ENCODE data around the gene ADAR. TPM values are rescaled to one million over a fixed set of nuclear protein-coding genes. Genes with fewer than 3 reads are reported as not detected.

Gene ADAR
- total RNA-seq, 3 donors from 2014 or later = 71.4 to 115 (median 104) TPM

DNA sequence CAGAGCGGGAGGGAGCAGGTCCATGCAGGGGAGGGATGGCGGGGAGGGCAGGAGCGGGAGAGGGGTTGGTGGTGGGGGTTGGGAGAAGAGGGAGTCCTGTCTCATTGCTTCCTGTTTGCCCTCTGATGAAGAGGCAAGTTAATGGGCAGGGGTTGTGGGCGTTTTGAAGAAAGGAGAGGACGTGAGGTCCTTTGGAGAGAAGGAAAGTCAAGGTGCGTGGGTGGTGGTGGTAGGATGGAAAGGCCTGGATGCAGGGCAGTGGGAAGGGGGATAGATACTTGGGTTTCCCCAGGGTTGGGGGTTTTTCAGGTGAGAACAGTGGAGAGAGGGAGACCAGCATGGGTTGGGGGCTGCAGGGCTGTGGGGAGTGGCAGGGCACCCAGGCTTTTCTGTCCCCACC, 66.8 kb downstream of the ADAR start:
- intact Hi-C loops (cut with DNase I; ENCODE audit: low total_unique reads) = no loop called here
- TF ChIP-seq CTCF (IDR thresholded peaks at IDR 0.05) (no peak), POLR2A (IDR thresholded peaks at IDR 0.05) (no peak), POLR2AphosphoS5 (IDR thresholded peaks at IDR 0.05) (no peak)
- H3K4me3 ChIP-seq = no peak overlapping the region
- DNase-seq (ENCODE audit: low spot score in 2 of 2) = no peak
- no peaks in the 10 kb centered on the region for H3K27me3 ChIP-seq
- no peaks in the 10 kb centered on the region for H3K9me3 ChIP-seq
- H3K36me3 ChIP-seq = no peaks in the 10 kb centered on the region
- H3K4me1 ChIP-seq = no peaks in the 10 kb centered on the region
- H3K27ac ChIP-seq = no peak overlapping the region

- TF ChIP-seq POLR2AphosphoS5 (IDR thresholded peaks at IDR 0.05) = no peak
- no peak for TF ChIP-seq POLR2A (IDR thresholded peaks at IDR 0.05)
- TF ChIP-seq CTCF (IDR thresholded peaks at IDR 0.05) = no peak
- Histone ChIP-seq H3K4me1 (no peaks in the 10 kb centered on the region), H3K4me3 (no peak overlapping the region), H3K9me3 (no peaks in the 10 kb centered on the region), H3K27ac (no peak overlapping the region), H3K27me3 (no peaks in the 10 kb centered on the region), H3K36me3 (no peaks in the 10 kb centered on the region)
- no peak for DNase-seq (ENCODE audit: low spot score in 2 of 2)
- intact Hi-C loops (cut with DNase I; ENCODE audit: low total_unique reads) = no loop called here
These were observed 68.2 kb downstream of the ADAR start for GRCh38 chr1:154539486-154540483.

DNA sequence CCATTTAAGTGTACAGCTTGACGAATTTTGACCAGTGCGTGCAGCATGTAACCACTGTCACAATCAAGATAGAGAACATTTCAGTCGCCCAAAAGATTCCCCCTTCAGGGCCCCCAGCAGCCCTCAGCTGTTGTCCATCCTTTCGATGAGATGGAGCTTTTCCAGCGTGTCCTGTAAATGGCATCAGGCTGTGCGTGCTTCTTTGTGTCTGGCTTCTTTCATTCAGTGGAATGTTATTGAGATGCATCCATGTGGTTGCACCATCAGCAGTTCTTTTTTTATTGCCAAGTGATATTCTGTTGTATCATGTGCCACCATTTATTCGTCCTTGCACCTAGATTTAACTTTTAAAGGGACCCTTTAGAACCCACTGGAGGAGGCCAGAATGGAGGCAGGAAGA, 71.4 kb downstream of the ADAR start:
- TF ChIP-seq POLR2A (IDR thresholded peaks at IDR 0.05) (no peak), CTCF (IDR thresholded peaks at IDR 0.05) (no peak), POLR2AphosphoS5 (IDR thresholded peaks at IDR 0.05) (no peak)
- H3K4me3 ChIP-seq = no peak overlapping the region
- no peaks in the 10 kb centered on the region for H3K9me3 ChIP-seq

GRCh38 chr1:154533952-154534844, 73.8 kb downstream of the ADAR start:
- H3K4me3 ChIP-seq = no peak overlapping the region
- no peak for DNase-seq (ENCODE audit: low spot score in 2 of 2)
- no peaks in the 10 kb centered on the region for H3K27me3 ChIP-seq
- H3K27ac ChIP-seq = no peak overlapping the region
- no peaks in the 10 kb centered on the region for H3K9me3 ChIP-seq
- no peaks in the 10 kb centered on the region for H3K4me1 ChIP-seq
- no peak for TF ChIP-seq POLR2AphosphoS5 (IDR thresholded peaks at IDR 0.05)
- no peak for TF ChIP-seq POLR2A (IDR thresholded peaks at IDR 0.05)
- peak in 2 of 3 donors; percentile 39 to 45 for TF ChIP-seq CTCF (IDR thresholded peaks at IDR 0.05)
- no peaks in the 10 kb centered on the region for H3K36me3 ChIP-seq
- intact Hi-C loops (cut with DNase I; ENCODE audit: low total_unique reads) = no loop called here

More for the DNA sequence above, 71.4 kb downstream of the ADAR start:
- H3K36me3 ChIP-seq = no peaks in the 10 kb centered on the region
- H3K27me3 ChIP-seq = no peaks in the 10 kb centered on the region
- DNase-seq (ENCODE audit: low spot score in 2 of 2) = no peak
- no peak overlapping the region for H3K27ac ChIP-seq
- intact Hi-C loops (cut with DNase I; ENCODE audit: low total_unique reads) = no loop called here
- no peaks in the 10 kb centered on the region for H3K4me1 ChIP-seq

Other genes with a start within 250 kb of the ADAR start
- 10 to 100 TPM; 23.6 to 26.8 (median 24.0) TPM for gene IL6R, start 202.8 kb downstream of the ADAR start, total RNA-seq
- 1 to 10 TPM; 2.9 to 5.6 (median 5.6) TPM for gene TDRD10, start 106.0 kb downstream of the ADAR start, total RNA-seq
- 10 to 100 TPM in 2 of 3 donors, 1 to 10 TPM in 1; 6.3 to 21.3 (median 21.3) TPM for gene SHE, start 105.8 kb downstream of the ADAR start, total RNA-seq
- gene UBE2Q1, start 49.5 kb downstream of the ADAR start, total RNA-seq = 10 to 100 TPM; 27.7 to 33.3 (median 30.2) TPM
- 1 to 10 TPM in 1 of 3 donors, under 1 TPM in 2; 0.16 to 1.3 (median 0.73) TPM for gene CHRNB2, start 40.4 kb downstream of the ADAR start, total RNA-seq

Measured in breast epithelium (tissue), 4 donors.